Fibroblast of gingiva (primary cell): ENCODE data around the gene PIP4P1.

ENCODE experiments used
- DNase-seq: peaks from one replicate; pipeline ENCODE4 v3.0.0-alpha.2; 2011; ENCODE audit warnings: low read depth

PIP4P1 gene

DNA sequence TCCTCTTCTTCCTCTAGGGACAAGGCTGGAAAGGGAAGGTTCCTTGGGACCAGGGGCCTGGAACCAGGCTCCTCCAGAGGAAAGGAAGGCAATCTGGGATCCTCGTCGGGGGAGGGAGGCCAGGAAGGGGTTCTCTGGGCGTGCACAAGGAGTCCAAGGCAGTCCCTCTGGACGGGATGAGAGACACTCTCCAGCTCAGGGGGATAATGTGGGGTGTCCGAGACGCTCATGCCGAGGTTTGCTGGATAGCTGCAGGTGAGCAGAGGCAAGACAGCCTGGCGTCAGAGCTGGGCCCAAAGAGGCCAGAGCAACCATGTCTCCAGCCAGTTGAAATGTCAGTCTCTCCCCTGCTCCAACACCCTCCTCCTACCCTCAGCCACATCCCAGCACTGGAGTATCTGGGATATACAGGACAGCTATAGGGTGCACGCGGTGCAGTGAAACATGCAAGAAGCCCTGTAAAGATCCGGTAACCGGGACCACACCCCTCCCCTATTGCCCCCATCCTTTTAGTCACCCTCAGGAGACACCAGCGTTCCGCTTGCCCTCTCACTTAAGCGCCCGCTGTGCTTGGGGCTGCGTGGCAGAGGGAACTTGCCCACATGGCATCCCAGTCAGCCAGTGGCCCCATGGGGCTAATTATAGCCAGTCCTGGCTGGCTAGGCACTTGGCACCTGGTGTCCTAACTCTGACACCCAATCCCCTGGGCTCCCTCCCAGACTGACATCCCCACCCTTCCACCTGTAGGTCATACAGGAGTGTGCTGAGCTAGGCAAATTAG lies 25.5 kb downstream of the PIP4P1 start, which contains the start of gene KLHL33:
Gene KLHL33 (minus strand): TSS at position 585 of the 781 bp plus-strand sequence. CDS start 355 bp downstream, at position 230.
- DNase-seq, result peak; percentile 20

GRCh38 chr14:20434701-20435581 lies 26.3 kb downstream of the PIP4P1 start:
- DNase-seq, result peak; percentile 62

DNA sequence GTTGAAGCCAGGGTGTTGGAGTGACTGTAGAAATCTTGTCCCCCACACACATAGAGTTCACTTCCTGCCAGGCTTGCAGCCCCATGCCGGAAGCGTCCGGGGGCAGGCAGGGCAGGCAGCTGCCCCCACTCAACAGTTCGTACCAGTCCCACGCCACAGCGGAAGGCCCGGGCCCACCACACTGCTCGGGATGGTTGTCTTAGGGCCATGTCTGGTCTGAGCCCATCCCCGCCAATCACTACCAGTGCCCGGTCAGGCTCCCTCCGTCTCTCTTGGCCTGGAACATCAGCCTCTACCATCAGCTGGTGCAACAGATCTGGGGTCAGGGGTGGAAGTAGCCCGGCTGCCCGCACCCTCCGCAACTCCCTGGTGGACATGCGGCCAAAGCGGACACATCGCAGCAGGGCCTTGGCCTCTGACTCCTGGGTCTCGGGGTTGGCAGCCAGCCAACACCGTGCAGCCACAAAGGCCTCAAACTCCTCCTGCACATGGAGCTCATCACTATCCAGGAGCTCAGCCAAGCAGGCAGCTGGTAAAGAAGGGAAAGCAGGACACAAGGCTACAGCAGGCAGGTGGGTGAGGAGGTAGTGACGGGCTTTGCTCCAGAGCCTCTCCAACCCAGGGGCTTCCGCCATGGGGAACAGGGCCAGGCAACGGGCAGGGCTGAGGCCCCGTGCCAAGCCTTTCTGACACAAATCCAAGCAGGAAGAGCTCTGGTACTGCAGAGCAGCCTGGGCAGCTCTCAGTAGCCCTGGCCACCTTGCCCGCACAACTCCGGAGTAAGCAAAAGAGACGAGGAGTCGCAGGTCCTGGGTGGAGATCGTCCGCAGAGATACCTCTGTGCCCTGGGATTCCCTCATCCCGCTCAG lies 31.2 kb downstream of the PIP4P1 start:
- no peak for DNase-seq

- no peak for DNase-seq
These were observed 32.4 kb downstream of the PIP4P1 start for GRCh38 chr14:20428802-20429201.

GRCh38 chr14:20428010-20428365 lies 33.2 kb downstream of the PIP4P1 start:
- DNase-seq, result no peak

DNA sequence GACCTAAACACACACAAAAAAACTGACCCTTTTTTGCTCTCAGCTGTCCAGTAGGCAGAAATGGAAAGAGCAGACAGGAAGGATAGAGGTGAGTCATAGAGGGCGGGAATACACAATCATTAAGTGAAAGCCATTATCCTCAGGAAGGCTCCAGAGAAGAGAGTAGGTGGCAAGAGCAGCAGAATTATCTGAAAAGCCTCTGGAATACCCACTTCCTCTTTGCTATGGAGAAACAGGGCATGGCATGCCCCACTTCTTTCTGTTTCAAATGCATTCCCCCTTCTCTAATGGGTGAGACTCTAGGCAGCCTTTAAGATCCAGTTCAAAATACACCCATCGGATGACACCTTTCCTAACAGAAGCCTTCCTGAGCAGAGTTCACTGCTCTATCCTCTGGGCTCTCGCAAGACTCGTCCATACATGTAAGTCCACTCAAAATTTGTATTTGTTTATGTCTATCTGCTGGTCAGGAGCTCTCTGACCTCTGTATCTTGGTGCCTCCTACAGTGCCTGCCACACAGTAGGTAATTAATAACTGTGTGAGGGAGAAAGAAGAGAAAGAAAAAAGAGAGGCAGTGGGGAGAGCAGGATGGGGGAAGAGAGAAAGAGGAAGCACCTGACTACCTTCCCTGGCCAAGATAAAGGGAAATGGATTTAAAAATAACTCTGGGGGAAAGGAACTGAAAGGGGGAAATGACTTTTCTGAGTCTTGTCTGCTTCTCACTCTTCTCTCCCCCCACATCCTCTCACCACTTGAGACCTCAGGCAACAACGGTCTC lies 33.8 kb downstream of the PIP4P1 start:
- no peak for DNase-seq

DNA sequence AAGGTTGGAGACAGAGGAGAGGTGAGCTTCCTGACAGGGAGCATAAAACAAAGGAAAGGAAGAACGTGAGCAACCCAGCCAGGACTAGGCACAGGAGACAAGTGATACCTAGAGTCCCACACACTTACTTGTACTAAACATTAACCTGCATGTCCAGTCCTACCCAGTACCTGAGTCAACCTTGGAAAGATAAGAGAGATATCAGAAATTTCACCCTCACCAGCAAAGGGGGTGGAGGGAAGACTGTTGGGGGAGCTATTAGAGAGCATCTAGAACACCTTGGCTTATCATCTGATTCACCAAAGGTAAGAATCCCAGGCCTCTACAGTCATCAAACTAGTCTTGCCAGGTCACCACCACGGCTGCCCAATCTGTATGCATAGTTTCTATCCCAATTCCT lies 36.4 kb downstream of the PIP4P1 start:
- DNase-seq, result no peak

- no peak for DNase-seq
These were observed 38.3 kb downstream of the PIP4P1 start for GRCh38 chr14:20422886-20423285.

DNA sequence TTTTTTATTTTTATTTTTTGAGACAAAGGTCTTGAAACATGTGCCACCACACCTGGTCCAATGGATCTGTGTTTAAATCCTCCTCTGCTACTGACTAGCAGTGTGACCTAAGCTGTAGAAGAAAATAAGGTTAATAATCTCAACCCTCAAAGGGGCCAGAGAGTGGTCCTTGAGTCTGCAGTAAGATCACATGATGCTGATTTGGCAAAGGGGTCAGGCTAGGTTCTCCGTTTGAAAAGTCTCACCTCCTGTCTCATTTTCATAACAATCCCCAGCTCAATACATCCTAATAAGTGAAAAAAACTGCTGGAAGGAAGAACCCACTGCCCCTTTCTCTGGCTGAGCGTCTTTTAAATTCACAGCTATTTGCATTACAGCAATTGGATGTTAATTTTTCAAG lies 40.0 kb downstream of the PIP4P1 start:
- DNase-seq, result no peak

DNA sequence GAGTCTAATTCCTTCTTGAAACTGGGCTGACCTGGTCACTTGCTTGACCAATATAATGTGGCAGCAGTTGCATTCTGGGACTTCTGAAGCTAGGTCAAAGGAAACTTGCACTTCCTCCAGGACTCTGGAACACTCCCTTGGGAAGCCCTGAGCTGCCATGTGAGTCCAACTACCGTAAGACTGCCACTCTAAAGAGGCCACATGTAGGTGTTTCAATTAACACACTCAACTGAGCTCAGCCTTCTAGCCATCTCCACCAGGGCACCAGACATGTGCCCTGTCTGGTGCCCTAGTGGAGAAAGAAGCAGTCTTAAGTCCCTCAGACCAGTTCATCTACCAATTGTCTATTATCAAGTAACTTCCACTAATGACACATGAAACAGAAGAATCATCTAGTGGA lies 41.8 kb downstream of the PIP4P1 start:
- no peak for DNase-seq

DNA sequence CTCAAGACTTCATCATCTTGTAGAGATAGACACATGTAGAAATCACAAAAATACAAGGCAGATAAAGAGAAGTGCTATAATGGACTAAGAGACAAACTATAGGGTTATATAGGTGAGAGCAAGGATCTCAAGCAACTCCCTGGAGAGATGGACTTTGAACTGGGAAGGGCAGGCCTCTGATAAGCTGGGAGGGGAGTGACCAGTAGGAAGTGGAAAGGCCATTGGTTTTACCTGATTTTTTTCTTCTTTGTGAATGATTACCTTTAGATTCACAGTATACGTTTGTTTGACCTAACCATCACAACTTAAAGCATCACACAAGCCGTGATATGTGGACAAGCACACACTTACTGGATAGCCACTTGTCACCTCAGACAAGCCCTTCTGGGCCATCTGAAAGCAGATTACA lies 42.7 kb downstream of the PIP4P1 start:
- DNase-seq, result no peak

DNA sequence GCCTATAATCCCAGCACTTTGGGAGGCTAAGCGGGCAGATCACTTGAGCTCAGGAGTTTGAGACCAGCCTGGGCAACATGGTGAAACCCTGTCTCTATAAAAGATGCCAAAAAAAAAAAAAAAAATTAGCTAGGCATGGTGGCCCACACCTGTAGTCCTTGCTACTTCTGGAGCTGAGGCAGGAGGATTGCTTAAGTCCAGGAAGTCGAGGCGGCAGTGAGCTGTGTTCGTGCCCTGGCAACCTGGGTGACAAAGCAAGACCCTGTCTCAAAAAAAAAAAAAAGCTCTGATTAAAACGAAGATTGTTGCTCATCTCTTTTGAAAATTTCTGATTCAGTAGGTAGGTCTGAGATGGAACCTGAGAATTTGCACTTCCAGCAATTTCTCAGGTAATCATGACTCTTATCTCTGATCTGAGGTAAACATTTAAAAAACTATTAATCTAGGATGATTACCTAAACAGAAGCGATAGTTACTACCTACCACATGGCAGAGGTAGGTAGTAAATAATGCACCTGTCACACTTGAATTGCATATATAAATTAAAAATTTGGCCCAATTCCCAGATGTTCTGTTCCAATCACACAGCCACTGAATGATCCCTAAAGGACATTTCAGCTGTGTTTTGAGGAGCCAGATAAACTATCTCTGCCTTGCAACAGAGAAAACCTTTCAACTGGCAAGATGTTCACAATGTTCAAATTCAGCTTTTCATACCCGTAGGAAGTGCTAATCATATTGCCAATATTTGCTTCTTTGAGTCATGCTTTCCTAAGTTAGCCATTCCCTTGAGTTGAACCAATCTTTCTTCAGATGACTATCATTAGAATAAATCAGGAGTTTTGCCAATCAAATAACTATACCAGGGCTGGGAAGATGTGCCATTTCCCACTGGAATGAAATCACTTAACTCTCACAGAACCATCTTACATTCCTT lies 43.7 kb downstream of the PIP4P1 start:
- no peak for DNase-seq

DNA sequence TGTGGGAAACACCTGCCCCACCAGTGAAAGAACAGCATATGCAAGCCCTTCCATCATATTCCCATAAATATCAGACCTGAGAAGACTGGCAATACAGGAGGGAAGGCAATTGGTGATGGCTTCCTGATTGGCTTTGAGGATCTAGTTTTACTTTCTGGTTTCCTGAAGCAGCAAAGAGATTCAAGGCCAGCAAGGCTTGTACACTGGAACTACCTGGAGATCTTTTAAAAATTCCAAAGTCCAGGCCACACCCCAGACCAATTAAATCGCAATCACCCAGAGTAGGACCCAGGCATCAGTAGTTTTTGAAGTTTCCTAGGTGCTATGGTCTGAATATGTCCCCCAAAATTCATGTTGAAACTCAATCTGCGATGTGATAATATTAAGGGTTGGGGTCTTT lies 45.0 kb downstream of the PIP4P1 start:
- no peak for DNase-seq

- peak; percentile 42 for DNase-seq
These were observed 45.4 kb downstream of the PIP4P1 start for GRCh38 chr14:20415782-20416206.

DNA sequence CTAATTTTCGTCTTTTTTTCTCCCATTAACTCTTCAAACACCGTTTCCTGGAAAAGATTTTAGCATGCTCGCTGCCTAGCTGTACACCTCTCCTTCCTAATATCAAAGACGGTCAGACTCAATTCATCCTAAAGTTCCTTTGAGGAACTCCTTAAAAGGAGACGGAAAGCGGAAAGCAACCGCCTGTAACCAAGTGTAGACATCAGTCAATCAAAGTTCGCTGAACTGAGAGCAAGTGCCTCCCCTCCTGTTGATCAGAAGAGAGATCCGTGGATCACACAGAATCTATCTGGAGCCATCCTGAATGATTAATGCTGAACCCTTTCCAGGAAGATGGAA lies 47.5 kb downstream of the PIP4P1 start:
- DNase-seq, result no peak

GRCh38 chr14:20412876-20413743 lies 48.1 kb downstream of the PIP4P1 start, which contains the start of gene TEP1:
TEP1 (minus strand) TSS chr14:20413501; CDS start chr14:20408439, 5,062 bp downstream.
- DNase-seq, result peak; percentile 87

DNA sequence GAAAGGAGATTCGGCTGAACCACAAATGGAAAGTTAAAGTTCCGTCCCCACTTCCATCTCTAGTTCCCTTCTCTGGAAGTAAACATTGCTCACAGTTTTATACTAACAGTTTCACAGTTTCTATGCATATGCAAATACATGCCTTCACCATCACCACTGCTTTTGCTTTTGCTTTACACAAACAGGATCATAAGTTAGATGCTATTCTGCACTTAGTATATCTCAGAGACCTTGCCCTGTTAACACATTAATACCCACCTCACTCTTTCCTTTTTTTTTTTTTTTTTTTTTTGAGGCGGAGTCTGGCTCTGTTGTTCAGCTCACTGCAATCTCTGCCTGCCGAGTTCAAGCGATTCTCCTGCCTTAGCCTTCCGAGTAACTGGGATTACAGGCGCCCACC lies 48.8 kb downstream of the PIP4P1 start:
- DNase-seq, result no peak

GRCh38 chr14:20409226-20409625 lies 52.0 kb downstream of the PIP4P1 start:
- DNase-seq, result peak; percentile 34
